Measurements from ENCODE around the gene MAS1L. TPM values are rescaled to one million over a fixed set of nuclear protein-coding genes. Genes with fewer than 3 reads are reported as not detected.

The MAS1L gene
- polyA plus RNA-seq, 6 donors from 2014 or later, result not detected

DNA sequence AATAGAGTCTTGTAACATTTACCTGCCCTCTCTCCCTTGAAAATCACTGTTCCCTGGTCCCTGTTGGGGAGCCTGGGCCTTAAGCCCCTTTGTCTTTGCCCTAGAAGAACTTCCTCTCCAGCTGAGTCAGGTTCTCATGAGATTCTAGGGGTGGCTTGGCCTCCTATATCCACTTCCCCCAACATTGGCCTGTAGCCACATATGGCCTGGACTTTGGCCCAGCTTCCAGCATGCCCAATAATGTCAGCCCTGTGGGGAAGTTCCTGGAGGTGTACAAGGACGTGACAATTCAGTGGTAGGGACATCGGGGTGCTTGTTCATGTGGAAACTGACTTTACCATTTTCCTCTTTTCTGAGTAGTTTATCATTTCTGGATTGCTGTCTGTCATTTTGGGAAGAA, 17.2 kb upstream of the MAS1L start:
- DNase-seq, result no peak

DNA sequence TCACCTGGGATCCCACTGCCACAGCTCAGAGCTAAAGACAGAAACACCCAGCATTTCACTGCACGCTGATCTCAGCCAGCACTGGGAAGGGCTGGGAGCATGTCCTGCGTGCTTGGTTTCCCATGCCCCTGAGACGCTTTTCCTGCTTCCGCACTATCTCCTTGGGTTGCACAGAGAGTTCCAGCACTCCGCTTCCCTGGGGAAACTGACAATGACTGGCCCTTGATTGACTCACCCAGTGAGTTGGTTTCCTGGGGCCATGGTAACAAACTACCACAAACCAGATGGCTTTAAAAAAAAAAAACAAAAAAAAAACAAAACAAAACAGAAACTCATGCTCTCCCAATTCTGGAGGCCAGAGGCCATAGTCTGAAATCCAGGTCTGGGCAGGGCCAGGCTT, 14.8 kb upstream of the MAS1L start:
- Mint-ChIP-seq H3K9me3 (no peaks in the 10 kb centered on the region), H3K27ac (no peak overlapping the region), H3K4me3 (no peak overlapping the region), H3K4me1 (no peaks in the 10 kb centered on the region), H3K27me3 (peaks cover 17 to 33% (median 20%) of the 10 kb centered on the region in 3 donors), H3K36me3 (no peaks in the 10 kb centered on the region)
- DNase-seq, result no peak
- no peak for ATAC-seq (ENCODE audit: low read depth in 2 of 2)

More for the DNA sequence above, 17.2 kb upstream of the MAS1L start:
- Mint-ChIP-seq H3K27me3 (peaks cover 13 to 30% (median 29%) of the 10 kb centered on the region in 3 donors), H3K4me3 (no peak overlapping the region), H3K4me1 (no peaks in the 10 kb centered on the region), H3K36me3 (no peaks in the 10 kb centered on the region), H3K9me3 (no peaks in the 10 kb centered on the region), H3K27ac (peak overlapping the region in 1 of 6 donors; percentile 2)
- ATAC-seq (ENCODE audit: low read depth in 2 of 2), result no peak

DNA sequence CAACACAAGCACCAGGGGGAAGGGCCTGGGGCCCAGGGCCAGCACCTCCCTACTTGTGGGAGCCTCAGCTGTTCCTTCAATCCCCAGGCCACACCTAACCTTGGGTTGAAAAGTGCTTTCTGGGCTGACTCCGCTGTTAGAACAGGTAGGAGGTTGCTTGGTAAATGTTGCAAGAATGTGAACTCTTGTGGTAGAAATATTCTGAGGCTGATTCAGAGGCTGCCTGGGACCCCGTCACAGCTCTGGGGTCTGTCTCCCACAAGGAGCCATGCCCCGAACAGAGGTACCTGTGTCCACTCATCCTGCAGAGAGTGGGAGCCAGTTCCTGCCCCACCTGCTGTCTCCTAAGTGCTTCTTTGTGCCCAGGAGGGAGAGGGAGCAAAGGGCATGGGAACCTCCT, 14.4 kb upstream of the MAS1L start:
- peaks cover 20 to 34% (median 20%) of the 10 kb centered on the region in 3 donors for H3K27me3 Mint-ChIP-seq
- no peak for DNase-seq
- ATAC-seq (ENCODE audit: low read depth in 2 of 2), result no peak
- H3K4me1 Mint-ChIP-seq, result no peaks in the 10 kb centered on the region
- H3K9me3 Mint-ChIP-seq, result no peaks in the 10 kb centered on the region
- H3K27ac Mint-ChIP-seq, result no peak overlapping the region
- H3K36me3 Mint-ChIP-seq, result no peaks in the 10 kb centered on the region
- no peak overlapping the region for H3K4me3 Mint-ChIP-seq

DNA sequence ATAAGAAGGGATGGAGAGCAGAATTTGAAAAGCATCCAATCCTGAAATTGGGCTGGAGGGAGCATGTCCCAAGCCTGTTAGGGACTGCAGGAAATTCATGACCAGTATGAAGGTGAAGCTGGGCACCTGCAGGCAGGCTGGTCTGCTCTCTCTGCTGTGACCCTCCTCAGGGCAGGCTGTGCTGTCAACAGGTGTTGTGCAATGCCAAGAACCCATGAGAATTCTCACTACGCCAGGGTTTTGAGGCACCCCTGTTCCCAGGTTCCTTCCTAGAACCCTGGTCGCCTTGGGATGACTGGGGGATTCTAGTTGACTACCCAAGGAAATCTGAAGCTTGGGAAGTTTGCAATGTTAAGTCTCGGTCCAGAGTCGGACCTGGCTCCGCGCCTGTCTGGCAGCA, 13.3 kb upstream of the MAS1L start:
- H3K4me3 Mint-ChIP-seq, result no peak overlapping the region
- H3K27ac Mint-ChIP-seq, result no peak overlapping the region
- ATAC-seq (ENCODE audit: low read depth in 2 of 2) (no peak), DNase-seq (no peak)
- H3K36me3 Mint-ChIP-seq, result no peaks in the 10 kb centered on the region
- no peaks in the 10 kb centered on the region for H3K4me1 Mint-ChIP-seq
- no peaks in the 10 kb centered on the region for H3K9me3 Mint-ChIP-seq
- H3K27me3 Mint-ChIP-seq, result peaks cover 23 to 42% (median 24%) of the 10 kb centered on the region in 3 donors

DNA sequence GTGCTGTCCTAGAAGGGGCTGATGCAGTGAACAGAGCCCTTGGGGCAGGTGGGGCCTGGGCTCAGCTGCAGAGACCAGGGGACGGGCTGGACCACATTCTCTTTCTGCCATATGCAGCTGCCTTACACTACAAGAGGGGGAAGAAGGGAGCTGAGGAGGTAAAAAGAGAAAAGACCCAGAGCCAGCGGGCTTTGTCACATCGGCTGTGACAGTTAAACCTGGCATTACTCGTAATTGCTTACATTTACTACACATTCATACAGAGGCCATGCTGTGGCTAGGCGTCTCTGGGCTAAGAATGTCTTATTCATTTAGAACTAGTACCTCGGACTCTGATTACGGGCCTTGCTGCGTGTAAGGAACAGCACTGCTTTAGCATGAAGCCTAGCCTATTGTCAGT, 12.8 kb upstream of the MAS1L start:
- no peaks in the 10 kb centered on the region for H3K9me3 Mint-ChIP-seq
- H3K4me3 Mint-ChIP-seq, result no peak overlapping the region
- ATAC-seq (ENCODE audit: low read depth in 2 of 2) (no peak), DNase-seq (no peak)
- H3K27me3 Mint-ChIP-seq, result peaks cover 23 to 45% (median 24%) of the 10 kb centered on the region in 3 donors
- no peaks in the 10 kb centered on the region for H3K4me1 Mint-ChIP-seq
- H3K36me3 Mint-ChIP-seq, result no peaks in the 10 kb centered on the region
- no peak overlapping the region for H3K27ac Mint-ChIP-seq

DNA sequence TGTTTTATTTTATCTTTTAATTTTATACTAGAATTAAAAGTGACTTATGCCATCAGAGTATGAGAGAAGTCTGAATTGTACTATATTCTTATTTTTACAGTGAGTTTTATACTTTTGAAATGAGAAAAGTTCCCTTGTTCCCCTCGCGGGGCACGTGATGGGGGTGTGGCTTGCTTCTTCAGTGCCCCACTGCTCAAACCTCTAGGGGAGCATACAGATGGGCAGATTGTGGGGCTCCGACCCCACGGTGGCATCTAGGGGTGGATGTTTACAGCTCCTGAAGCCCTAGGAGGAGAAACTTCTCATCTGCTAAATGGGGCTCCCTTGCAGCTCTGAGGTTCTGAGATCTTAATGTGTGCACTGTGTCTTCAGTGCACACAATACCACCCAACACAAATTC, 11.9 kb upstream of the MAS1L start:
- Mint-ChIP-seq H3K27ac (no peak overlapping the region), H3K9me3 (no peaks in the 10 kb centered on the region), H3K4me3 (no peak overlapping the region), H3K27me3 (peaks cover 26 to 54% (median 28%) of the 10 kb centered on the region in 3 donors), H3K4me1 (no peaks in the 10 kb centered on the region), H3K36me3 (no peaks in the 10 kb centered on the region)
- DNase-seq, result no peak
- no peak for ATAC-seq (ENCODE audit: low read depth in 2 of 2)

DNA sequence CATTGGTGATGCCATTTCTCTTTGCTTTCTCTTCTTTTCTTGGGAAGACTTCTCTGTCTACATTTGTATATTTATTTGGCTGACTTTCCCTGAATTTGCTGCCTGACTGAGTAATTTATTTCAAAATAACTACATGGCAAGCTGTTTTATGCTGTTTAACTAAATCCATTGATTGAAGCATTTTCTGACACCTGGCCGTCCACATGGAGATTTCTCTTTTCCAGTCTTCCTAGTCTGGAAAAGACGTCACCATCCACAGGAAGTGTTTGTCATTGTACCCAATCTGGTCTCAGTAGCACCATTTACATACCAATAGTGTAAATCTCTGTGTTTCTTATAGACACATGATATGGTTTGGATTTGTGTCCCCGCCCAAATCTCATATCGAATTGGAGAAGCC, 9.2 kb upstream of the MAS1L start:
- H3K27me3 Mint-ChIP-seq, result peaks cover 16 to 43% (median 21%) of the 10 kb centered on the region in 3 donors

DNA sequence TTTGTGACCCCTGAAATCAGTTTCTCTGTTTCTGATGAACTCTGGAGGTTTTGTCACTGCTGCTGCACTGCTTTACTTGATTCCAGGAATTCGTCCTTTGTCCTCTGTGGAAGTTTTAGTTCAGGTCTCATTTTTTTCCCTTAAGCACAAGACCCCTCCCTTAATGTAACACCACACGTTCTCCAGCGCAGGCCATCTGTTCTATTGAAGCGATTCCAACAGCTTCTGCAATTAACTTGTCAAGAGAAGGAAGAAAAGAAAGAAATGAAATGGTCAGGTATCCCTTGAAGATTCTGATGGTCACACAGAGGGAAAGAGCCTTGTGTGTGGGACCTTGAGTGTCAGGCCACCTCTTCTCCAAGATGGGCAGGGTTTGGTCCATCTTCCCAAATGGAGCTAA, 7.8 kb upstream of the MAS1L start:
- Mint-ChIP-seq H3K36me3 (no peaks in the 10 kb centered on the region), H3K4me3 (no peak overlapping the region), H3K27me3 (peaks cover 13 to 40% (median 19%) of the 10 kb centered on the region in 3 donors), H3K27ac (no peak overlapping the region), H3K4me1 (no peaks in the 10 kb centered on the region), H3K9me3 (no peaks in the 10 kb centered on the region)
- ATAC-seq (ENCODE audit: low read depth in 2 of 2) (no peak), DNase-seq (no peak)

More for the DNA sequence above, 9.2 kb upstream of the MAS1L start:
- no peak overlapping the region for H3K4me3 Mint-ChIP-seq
- H3K36me3 Mint-ChIP-seq, result no peaks in the 10 kb centered on the region
- no peak overlapping the region for H3K27ac Mint-ChIP-seq
- no peak for DNase-seq
- H3K4me1 Mint-ChIP-seq, result no peaks in the 10 kb centered on the region
- no peaks in the 10 kb centered on the region for H3K9me3 Mint-ChIP-seq
- ATAC-seq (ENCODE audit: low read depth in 2 of 2), result no peak

DNA sequence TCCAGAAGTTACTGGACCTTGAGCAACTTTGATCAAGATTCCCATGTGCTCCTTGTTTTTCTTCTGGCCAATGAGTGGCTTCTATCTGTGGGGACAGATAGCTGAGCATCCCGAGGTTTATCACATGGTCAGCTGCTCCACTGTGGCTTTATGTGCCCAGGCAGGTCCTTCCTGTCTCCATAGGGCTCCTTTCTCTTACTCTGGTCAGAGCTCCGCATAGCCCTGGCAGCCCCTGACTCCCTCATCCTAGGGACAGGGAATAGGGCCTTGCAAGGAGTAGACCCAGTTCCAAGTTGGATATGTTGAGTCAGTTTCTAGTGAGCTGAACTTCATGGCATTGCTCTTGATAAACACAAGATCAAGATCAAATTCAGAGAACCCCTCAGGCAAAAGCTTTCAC, 6.4 kb upstream of the MAS1L start:
- Mint-ChIP-seq H3K4me1 (no peaks in the 10 kb centered on the region), H3K36me3 (no peaks in the 10 kb centered on the region), H3K4me3 (no peak overlapping the region), H3K9me3 (no peaks in the 10 kb centered on the region), H3K27ac (no peak overlapping the region), H3K27me3 (peaks cover 13 to 30% (median 15%) of the 10 kb centered on the region in 3 donors)
- DNase-seq (no peak), ATAC-seq (ENCODE audit: low read depth in 2 of 2) (no peak)

DNA sequence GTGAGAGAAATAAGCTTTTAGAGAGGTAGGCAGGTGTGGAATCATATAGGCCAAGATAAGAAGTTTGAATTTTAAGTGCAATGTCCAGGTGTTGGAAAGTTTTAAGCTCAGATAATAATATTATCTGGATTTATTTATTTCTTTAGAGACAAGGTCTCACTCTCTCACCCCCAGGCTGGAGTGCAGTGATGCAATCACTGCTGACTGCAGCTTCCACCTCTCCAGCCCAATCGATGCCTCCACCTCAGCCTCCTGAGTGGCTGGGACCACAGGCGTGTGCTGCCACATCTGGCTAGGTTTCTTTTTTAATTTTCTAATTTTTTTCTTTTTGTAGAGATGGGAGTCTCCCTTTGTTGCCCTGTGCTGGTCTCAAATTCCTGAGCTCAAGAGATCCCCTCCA, 5.5 kb upstream of the MAS1L start:
- H3K4me3 Mint-ChIP-seq, result no peak overlapping the region
- H3K4me1 Mint-ChIP-seq, result no peaks in the 10 kb centered on the region
- no peak overlapping the region for H3K27ac Mint-ChIP-seq
- H3K36me3 Mint-ChIP-seq, result no peaks in the 10 kb centered on the region
- peaks cover 7 to 22% (median 15%) of the 10 kb centered on the region in 3 donors for H3K27me3 Mint-ChIP-seq
- H3K9me3 Mint-ChIP-seq, result no peaks in the 10 kb centered on the region
- DNase-seq (no peak), ATAC-seq (ENCODE audit: low read depth in 2 of 2) (no peak)

DNA sequence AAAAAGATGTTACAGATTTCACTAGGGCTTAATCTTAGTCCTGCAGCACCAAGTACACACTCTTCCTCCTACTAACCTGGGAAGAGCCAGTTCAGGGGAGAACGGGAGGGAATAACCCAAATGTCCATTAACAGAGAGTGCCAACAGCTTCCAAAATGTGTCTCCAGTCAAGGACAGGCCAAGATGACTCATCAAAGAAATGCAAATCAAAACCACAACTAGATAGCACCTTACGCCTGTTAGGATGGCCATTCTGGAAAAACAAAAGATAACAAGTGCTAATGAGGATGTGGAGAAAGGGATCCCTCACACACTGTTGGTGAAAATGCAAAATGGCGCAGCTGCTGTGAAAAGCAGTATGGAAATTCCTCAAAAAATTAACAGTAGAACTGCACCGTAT, 3.8 kb upstream of the MAS1L start:
- H3K27ac Mint-ChIP-seq, result no peak overlapping the region
- H3K4me1 Mint-ChIP-seq, result no peaks in the 10 kb centered on the region

DNA sequence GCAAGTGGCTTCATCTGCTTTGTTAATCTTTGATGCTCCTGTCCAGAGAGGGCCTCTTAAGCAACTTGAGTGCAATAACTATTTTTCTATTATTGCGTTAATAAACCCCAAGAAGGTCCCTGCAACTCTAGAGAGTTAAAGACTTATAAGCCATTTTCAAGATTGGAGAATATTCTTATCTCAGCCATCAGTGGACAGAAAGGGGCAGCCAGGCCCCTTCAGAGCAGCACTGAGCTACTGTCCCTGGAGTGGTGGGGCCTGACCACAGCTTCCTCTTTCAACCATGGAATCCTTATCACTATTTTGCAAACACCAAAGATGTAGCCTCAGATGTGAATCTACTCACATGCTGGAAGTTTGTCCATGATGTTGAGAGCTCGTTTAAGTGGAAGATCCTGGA, 2.8 kb upstream of the MAS1L start:
- Mint-ChIP-seq H3K27ac (peak overlapping the region in 1 of 6 donors; percentile 31), H3K27me3 (peaks cover 6 to 31% (median 14%) of the 10 kb centered on the region in 3 donors), H3K4me1 (no peaks in the 10 kb centered on the region), H3K36me3 (no peaks in the 10 kb centered on the region), H3K4me3 (no peak overlapping the region), H3K9me3 (no peaks in the 10 kb centered on the region)
- no peak for DNase-seq
- ATAC-seq (ENCODE audit: low read depth in 2 of 2), result no peak

More for the DNA sequence above, 3.8 kb upstream of the MAS1L start:
- Mint-ChIP-seq H3K9me3 (no peaks in the 10 kb centered on the region), H3K4me3 (no peak overlapping the region), H3K27me3 (peaks cover 6 to 25% (median 16%) of the 10 kb centered on the region in 3 donors), H3K36me3 (no peaks in the 10 kb centered on the region)
- DNase-seq (no peak), ATAC-seq (ENCODE audit: low read depth in 2 of 2) (no peak)

DNA sequence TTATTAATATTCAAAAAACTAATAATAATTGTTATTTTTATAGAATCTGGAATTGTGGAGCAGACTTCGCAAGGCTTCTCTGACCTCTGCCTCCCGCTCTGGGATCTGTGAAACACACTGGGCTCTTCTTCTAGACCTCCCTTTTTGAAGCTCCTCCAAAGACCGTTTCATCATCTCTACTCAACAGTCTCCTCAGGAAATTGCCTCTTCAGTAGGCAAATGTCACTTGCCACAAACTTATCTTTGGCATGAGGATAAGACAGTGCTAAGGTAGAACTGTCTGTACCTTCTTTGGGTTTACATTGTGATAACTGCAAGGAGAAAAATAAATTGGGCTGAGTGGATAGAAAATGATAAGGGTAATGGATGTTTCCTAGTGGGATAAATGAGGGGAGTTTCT, 2.3 kb upstream of the MAS1L start:
- DNase-seq (no peak), ATAC-seq (ENCODE audit: low read depth in 2 of 2) (no peak)
- H3K27ac Mint-ChIP-seq, result peak overlapping the region in 1 of 6 donors; percentile 31
- no peak overlapping the region for H3K4me3 Mint-ChIP-seq
- H3K9me3 Mint-ChIP-seq, result no peaks in the 10 kb centered on the region
- peaks cover 7 to 28% (median 9%) of the 10 kb centered on the region in 3 donors for H3K27me3 Mint-ChIP-seq
- H3K36me3 Mint-ChIP-seq, result no peaks in the 10 kb centered on the region
- H3K4me1 Mint-ChIP-seq, result no peaks in the 10 kb centered on the region

DNA sequence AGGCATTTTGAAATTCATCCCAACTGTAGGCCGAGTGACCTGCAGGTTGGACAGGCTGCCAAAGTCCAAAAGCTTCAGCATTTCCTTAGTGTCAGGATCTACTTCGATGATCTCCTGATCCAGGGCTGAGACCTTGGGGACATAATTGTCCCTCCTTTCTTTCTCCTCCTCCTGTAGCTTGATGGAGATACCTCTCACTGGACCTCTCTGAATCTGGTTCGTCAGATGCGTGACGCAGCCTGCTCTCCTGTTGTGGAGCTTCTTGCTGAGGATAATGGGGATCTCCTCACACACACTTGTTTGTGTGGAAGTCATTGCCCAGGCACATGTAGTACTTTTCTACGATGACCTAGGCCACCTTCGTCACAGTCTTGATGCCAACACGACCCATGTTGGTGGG, 1.5 kb upstream of the MAS1L start:
- H3K36me3 Mint-ChIP-seq, result no peaks in the 10 kb centered on the region
- H3K4me3 Mint-ChIP-seq, result no peak overlapping the region
- no peaks in the 10 kb centered on the region for H3K4me1 Mint-ChIP-seq
- H3K27me3 Mint-ChIP-seq, result peaks cover 5 to 24% (median 8%) of the 10 kb centered on the region in 3 donors
- no peak overlapping the region for H3K27ac Mint-ChIP-seq
- H3K9me3 Mint-ChIP-seq, result no peaks in the 10 kb centered on the region
- DNase-seq (no peak), ATAC-seq (ENCODE audit: low read depth in 2 of 2) (no peak)

DNA sequence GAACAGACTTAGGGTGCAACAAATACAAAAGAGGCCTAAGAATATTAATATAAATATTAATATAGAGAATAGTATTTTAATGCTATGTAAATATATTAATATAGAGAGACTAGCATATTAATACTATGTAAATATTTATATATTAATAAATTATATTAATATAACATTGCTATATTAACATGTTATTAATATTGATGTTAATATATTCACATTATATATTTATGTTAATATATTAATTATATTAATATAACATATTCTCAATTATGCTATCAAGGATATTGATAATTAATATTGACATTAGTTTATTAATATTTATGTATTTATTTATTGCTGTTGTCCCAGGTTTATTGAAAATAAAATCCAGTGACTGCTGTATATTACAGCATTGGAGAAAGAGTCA, 1.1 kb upstream of the MAS1L start:
- DNase-seq (no peak), ATAC-seq (ENCODE audit: low read depth in 2 of 2) (no peak)
- Mint-ChIP-seq H3K9me3 (no peaks in the 10 kb centered on the region), H3K4me3 (no peak overlapping the region), H3K27ac (no peak overlapping the region), H3K4me1 (no peaks in the 10 kb centered on the region), H3K36me3 (no peaks in the 10 kb centered on the region), H3K27me3 (peaks cover 5 to 24% (median 8%) of the 10 kb centered on the region in 3 donors)
